DMS79 (cell line): Measurements from ENCODE around the gene NKPD1.

ENCODE experiments used
- DNase-seq: peaks from one replicate; lab custom pipeline; 2025; lab: John Stamatoyannopoulos, UW

The NKPD1 gene

DNA sequence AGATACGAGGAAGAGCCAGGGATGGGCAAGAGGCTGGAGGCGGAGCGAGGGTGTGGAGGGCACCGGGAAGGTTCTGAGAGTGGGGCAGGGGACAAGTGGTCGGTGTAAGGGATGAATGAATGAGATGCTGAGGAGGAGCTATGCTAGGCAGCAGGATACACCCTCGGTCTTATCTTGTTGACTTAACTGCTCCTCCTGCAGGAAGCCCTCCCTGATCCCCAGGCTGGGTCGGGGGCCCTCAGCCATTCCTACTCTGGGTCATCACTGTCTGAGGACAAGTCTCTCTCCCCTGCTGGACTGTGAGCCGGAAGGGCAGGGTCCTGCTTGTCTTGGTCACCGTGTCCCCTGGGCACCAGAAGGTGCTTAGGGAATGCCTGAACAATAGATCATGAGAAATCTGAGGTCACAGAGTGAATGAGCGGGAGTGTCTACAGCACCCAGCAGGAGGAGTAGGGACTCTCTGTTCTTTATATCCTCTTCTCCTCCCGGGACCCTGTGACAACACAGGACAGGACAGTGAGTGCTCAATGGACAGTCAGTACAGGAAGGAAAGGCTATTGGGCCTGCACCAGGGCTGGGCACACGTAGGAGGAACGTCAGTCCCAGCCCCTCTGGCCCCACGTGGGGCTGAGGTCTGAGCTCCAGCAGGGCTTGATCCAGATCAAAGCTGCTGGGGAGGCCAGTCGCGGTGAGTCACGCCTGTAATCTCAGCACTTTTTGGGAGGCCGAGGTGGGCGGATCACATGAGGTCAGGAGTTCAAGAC is 6.5 kb downstream of the NKPD1 start:
- DNase-seq, result no peak

DNA sequence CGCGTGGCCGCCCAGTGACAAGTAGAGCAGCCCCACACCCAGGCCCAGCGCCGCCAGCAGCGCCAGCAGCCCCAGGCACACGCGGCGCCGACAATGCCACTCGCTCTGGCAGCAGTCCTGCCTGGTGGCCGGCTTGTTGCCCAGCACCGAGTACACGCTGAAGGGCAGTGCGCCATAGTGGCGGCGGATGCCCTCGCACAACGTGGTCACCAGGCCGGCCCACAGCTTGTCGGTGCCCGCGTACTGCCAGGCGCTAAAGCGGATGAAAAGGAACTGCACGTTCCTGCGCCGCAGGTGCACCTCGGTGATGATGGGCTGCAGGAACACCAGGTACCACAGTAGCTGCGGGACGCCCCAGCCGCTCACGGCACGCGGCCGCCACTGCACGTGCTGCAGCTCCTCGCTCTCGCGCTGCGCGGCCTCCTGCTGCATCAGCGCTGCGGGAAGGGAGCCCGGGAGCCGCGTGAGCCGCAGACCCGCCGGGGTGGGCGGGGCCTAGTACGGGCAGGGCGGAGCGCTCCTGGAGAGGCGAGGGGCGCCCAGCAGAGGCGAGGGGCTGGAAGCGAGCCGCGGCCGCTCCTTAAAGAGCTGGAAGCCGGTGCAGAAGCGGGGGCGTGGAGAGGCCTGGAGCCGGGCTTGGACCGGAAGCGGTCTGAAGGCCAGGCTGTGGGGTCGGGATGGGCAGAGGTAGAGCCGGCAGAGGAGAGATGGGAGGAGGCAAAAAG is 7.3 kb downstream of the NKPD1 start:
- no peak for DNase-seq

DNA sequence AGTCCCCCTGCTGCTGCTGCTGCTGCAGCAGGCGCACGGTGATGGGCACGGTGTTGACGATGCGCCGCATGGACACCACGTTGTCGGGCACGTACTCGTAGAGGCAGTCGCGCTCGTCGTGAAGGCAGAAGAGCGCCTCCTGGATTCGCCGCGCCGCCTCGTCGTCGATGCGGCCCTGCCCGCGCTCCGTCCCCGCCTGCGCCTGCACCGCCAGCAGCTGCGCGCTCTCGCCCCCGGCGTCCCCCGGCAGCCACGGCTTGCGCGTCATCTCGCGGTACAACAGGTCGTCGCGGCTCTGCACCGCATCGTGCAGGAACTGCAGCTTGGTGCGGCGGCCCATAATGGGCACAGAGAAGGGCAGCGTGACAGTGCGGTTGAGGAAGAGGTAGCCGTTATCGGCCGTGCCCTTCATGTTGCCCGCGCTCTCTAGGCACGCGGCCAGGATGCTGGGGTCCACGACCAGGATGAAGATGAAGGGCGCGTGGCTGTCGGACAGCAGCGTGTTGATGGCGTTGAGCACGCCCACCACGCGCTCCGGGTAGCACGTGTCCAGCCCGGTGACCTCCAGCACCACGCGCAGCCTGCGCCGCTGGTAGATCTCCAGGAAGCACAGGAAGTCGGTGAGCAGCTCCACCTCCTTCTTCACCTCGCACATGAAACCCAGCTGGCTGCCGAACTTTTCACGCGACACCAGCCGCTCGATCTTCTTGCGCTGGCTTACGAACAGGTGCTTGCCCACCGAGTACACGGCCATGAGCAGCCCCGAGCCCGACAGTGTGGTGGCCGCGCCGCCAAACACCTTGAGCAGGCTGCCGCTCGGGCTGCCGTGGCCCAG is 8.1 kb downstream of the NKPD1 start:
- peak; percentile 47 for DNase-seq

- no peak for DNase-seq
These were observed 8.8 kb downstream of the NKPD1 start for GRCh38 chr19:45151821-45152503.

- no peak for DNase-seq
These were observed 9.5 kb downstream of the NKPD1 start for GRCh38 chr19:45151320-45151719.

DNA sequence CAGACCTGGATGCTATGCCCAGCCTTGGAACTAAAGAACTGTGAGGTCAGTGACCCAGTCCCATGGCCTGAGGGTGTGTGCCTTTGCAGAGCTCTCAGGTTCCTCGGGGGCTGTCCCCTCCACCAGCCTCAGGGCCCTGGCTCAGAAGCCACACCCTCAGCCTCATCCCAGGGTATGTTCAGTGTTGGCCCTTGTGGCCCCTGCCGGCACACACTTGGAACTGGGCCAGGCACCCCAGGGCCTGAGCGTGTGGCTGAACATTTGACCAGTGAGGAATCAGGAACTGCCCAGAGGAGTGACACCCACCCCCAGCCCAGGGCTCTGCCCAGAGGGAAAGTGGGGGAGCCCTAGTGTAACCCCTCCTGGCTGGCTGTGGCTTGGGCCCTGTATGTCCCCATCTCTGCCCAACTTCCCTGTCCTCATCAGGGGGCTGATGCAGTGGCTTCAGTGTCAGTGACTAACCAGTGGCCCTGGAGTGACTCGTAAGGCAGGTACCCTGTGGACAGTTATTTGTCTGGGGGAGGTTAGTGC is 10.0 kb downstream of the NKPD1 start:
- DNase-seq, result no peak

DNA sequence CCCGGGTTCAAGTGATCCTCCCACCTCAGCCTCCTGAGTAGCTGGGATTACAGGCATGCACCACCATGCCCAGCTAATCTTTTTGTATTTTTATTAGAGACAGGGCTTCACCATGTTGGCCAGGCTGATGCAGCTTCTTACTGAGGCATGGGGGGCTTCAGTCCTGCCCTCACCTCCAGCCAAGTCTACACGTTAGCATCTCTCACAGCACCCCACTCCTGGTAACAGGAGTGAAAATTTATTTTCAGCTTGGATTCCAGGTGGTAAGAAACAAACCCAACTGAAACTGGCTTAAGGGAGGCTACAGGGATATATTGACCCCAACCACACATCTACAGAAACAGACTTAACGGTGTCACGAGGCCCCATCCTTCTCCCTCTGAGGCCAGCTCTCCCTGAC is 10.6 kb downstream of the NKPD1 start:
- DNase-seq, result no peak

GRCh38 chr19:45149129-45149528 is 11.7 kb downstream of the NKPD1 start:
- DNase-seq, result no peak

GRCh38 chr19:45147835-45148676 is 12.7 kb downstream of the NKPD1 start:
- DNase-seq, result no peak

DNA sequence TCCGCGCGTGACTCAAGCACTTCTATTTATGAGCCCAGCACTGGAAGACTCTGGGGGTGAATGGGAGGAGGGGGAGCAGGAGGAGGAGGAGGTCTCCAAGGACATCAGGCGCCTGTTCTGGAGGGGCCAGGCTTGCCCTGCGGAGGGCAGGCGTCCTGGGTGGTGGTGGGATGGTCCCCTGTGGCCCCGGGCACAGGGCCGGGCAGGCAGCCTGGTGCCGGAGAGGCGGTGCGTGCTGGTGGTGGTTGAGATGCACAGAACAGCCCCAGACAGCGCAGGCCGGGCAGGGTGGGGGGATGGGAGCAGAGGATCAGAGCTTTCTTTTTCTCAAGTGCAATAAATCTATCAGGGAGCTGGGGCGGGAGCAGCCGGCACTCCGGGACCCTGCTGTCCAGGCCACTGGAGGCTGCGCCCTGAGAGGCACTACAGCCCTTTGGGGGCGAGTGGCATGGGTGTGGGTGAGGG is 14.0 kb downstream of the NKPD1 start:
- DNase-seq, result no peak

DNA sequence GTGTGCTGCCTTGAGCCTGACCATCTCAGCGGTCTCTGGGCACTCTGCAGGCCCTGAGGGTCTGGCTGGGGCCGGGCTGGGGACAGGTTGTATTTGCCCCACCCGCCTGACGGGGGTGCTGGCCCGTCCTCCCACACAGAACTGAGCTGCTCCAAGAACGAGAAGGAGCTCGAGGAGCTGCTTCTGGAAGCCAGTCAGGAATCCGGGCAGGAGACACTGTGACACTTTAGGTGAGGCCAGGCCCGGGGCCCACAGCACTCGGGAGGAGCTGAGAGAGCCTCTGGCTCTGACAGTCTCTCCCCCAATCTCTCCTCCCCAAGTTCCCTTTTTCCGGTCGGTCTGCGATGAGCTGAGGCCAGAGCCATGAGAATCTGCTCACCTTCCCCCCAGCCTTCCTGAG is 14.5 kb downstream of the NKPD1 start:
- no peak for DNase-seq

DNA sequence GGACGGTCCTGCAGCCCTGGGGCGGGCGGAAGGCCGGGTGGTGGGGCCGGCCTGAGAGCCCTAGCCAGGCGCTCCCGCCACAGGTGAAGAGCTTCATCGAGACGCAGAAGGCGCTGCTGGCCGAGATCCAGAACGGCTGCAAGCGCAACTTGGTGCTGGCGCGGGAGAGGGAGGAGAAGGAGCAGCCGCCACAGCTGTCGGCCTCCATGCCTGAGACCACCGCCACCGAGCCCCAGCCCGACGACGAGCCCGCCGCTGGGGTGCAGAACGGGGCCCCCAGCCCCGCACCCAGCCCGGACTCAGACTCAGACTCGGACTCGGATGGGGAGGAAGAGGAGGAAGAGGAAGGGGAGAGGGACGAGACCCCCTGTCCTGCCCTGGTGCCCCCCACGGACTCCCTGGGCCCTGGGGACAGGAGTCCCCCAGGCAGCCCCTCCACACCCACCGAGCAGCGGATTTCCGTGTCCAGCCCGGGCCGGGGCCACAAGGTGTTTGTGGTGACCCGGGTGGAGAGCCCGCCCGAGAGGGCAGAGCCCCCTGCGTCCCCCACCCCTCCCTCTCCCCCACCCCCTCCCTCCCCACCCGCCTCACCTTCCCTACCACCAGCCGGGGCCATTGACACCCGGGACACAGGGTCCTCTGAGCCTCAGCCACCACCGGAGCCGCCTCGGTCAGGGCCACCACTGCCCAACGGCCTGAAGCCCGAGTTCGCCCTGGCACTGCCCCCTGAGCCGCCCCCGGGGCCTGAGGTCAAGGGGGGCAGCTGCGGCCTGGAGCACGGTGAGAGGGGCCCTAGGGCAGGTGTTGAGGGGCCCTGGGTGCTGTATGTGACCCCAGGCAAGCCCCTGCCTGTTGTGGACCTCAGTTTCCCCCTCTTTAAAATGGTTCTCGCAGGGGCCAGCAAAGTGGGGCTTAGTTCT is 15.3 kb downstream of the NKPD1 start:
- DNase-seq, result no peak

GRCh38 chr19:45144431-45145269 is 16.1 kb downstream of the NKPD1 start:
- DNase-seq, result no peak

DNA sequence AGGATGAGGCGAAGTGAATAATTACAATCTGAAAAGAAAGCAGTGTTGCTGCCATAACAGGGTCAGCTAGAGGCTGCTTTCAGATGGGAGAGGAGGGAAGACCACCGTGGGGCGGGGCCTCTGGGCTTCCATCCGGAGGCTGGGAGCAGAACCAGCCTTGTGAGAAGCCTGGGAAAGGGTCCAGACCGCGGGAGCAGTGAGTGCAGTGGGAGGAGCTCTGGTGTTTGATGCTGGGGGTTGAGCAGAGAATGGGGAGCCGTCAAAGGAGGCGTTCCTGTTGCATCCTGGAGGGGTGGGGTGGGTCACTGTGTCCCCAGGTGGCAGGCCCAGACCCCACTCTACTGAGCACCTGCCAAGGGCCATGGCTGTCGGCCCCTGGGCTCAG is 18.1 kb downstream of the NKPD1 start:
- no peak for DNase-seq

GRCh38 chr19:45142016-45142725 is 18.6 kb downstream of the NKPD1 start:
- no peak for DNase-seq

GRCh38 chr19:45141203-45141900 is 19.4 kb downstream of the NKPD1 start:
- no peak for DNase-seq

GRCh38 chr19:45140533-45140932 is 20.2 kb downstream of the NKPD1 start:
- no peak for DNase-seq

DNA sequence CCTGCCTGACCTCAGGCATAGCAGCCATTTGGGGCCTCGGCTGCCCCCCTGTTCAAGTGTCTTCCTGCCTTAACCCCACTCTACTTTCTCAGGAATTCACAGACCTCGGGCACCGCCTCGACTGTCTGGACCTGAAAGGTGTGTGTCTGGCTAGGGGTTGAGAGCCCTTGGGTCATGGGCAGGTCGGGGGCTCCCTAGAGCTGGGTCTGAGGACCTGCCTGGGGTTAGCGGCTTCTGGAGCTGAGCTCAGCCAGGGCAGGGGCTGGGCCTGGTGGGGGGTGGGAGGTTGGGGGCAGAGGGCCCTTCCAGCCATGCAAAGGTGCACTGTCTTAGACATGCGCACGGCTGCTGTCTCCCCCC is 20.7 kb downstream of the NKPD1 start:
- DNase-seq, result no peak
